DMS153 (cell line): ENCODE measurements around the gene GPR183.

Source experiments
- DNase-seq: peaks from one replicate; lab custom pipeline; 2025; lab: John Stamatoyannopoulos, UW

The GPR183 gene

GRCh38 chr13:99311748-99312492 is 4.7 kb upstream of the GPR183 start:
- DNase-seq, result no peak

GRCh38 chr13:99311137-99311536 is 3.9 kb upstream of the GPR183 start:
- DNase-seq, result no peak

- no peak for DNase-seq
Observed at GRCh38 chr13:99310382-99311031, 3.3 kb upstream of the GPR183 start.

- DNase-seq, result no peak
Observed at GRCh38 chr13:99308471-99309087, 1.4 kb upstream of the GPR183 start.

- peak; percentile 40 for DNase-seq
Observed at GRCh38 chr13:99307648-99308339, 595 bp upstream of the GPR183 start.

GRCh38 chr13:99305566-99305965 is 1.6 kb downstream of the GPR183 start:
- DNase-seq, result no peak

GRCh38 chr13:99305158-99305557 is 2.0 kb downstream of the GPR183 start:
- no peak for DNase-seq

- no peak for DNase-seq
Observed at GRCh38 chr13:99304541-99304940, 2.7 kb downstream of the GPR183 start.

- no peak for DNase-seq
Observed at GRCh38 chr13:99303863-99304521, 3.2 kb downstream of the GPR183 start.

- DNase-seq, result no peak
Observed at GRCh38 chr13:99302637-99303505, 4.3 kb downstream of the GPR183 start.

GRCh38 chr13:99301913-99302636 is 5.1 kb downstream of the GPR183 start:
- no peak for DNase-seq

GRCh38 chr13:99301056-99301838 is 6.0 kb downstream of the GPR183 start:
- no peak for DNase-seq

GRCh38 chr13:99299920-99300341 is 7.3 kb downstream of the GPR183 start:
- DNase-seq, result no peak

GRCh38 chr13:99299256-99299919 is 7.8 kb downstream of the GPR183 start:
- DNase-seq, result no peak

GRCh38 chr13:99298056-99298455 is 9.1 kb downstream of the GPR183 start:
- DNase-seq, result no peak

- DNase-seq, result no peak
Observed at GRCh38 chr13:99297331-99297730, 9.9 kb downstream of the GPR183 start.

- DNase-seq, result no peak
Observed at GRCh38 chr13:99296398-99296797, 10.8 kb downstream of the GPR183 start.

- DNase-seq, result no peak
Observed at GRCh38 chr13:99295488-99296252, 11.5 kb downstream of the GPR183 start.
